Measurements from ENCODE around the gene ANP32E.

DNA sequence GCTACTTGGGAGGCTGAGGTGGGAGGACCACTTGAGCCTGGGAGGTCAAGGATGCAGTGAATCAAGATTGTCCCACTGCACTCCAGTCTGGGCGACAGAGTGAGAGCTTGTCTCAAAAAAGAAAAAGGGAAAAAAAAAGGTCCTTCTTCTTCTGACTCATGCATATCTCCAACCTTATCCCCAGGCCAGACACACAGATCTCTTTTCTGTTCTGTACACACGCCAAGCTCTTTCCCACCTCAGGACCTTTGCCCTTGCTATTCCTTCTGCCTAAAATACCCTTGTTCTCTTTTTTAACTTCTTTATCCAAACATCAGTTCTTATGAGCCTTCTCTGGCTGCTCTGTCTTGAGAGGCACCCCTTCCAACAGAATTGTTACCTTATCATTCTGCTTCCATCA, 64.1 kb downstream of the ANP32E start:
- TF ChIP-seq, protein P1, sequence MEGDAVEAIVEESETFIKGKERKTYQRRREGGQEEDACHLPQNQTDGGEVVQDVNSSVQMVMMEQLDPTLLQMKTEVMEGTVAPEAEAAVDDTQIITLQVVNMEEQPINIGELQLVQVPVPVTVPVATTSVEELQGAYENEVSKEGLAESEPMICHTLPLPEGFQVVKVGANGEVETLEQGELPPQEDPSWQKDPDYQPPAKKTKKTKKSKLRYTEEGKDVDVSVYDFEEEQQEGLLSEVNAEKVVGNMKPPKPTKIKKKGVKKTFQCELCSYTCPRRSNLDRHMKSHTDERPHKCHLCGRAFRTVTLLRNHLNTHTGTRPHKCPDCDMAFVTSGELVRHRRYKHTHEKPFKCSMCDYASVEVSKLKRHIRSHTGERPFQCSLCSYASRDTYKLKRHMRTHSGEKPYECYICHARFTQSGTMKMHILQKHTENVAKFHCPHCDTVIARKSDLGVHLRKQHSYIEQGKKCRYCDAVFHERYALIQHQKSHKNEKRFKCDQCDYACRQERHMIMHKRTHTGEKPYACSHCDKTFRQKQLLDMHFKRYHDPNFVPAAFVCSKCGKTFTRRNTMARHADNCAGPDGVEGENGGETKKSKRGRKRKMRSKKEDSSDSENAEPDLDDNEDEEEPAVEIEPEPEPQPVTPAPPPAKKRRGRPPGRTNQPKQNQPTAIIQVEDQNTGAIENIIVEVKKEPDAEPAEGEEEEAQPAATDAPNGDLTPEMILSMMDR (IDR thresholded peaks at IDR 0.05; ENCODE audit: control extremely low read depth in 1 of 3, insufficient read depth in 1 of 3, low read depth in 1 of 3, low read length in 3 of 3) = no peak
- TF ChIP-seq YY1 (IDR thresholded peaks at IDR 0.05; ENCODE audit: low read depth, low read length) (no peak), JUN (IDR thresholded peaks at IDR 0.05; ENCODE audit: low read depth, low read length) (no peak), POLR2A (IDR thresholded peaks at IDR 0.05; ENCODE audit: control extremely low read depth in 1 of 2, low read depth in 2 of 2, low read length in 2 of 2) (no peak), CEBPB (IDR thresholded peaks at IDR 0.05; ENCODE audit: low read depth, low read length) (no peak), BACH1 (IDR thresholded peaks at IDR 0.05; ENCODE audit: low read length) (no peak), CBX5 (IDR thresholded peaks at IDR 0.05; ENCODE audit: low read depth, low read length) (no peak)

Measured in H1 (cell line).